H1 (cell line): ENCODE data around the gene PTPRD. TPM values are rescaled to one million over a fixed set of nuclear protein-coding genes. Genes with fewer than 3 reads are reported as not detected.

Experiments used
- CTCF ChIA-PET: fragments of 300-600 bp; sonication (Branson Sonifier 250); formaldehyde crosslinking; loops from one replicate; lab custom pipeline; 2021; ENCODE audit not compliant: partially characterized antibody; lab: Charles Lee
- POLR2A ChIA-PET: fragments of 300-600 bp; sonication (Branson Sonifier 250); formaldehyde crosslinking; loops from one replicate; lab custom pipeline; 2021; ENCODE audit warnings: inconsistent platforms; ENCODE audit not compliant: partially characterized antibody; lab: Charles Lee
- DNase-seq, 2 experiments: peaks; one replicate each; pipeline versions ENCODE4 v3.0.0 to v3.0.0-alpha.2; 2010 to 2022; ENCODE audit warnings: low spot score in 2 of 2, low read depth in 1 of 2, mixed read lengths in 1 of 2
- FAIRE-seq: peaks from 2 replicates; lab custom pipeline; 2011; peaks lifted over from hg19 to GRCh38; lab: Jason Lieb, UNC
- H2AFZ ChIP-seq: 2 replicates; pipeline ENCODE4 v1.8.1; 2012; ENCODE audit warnings: low read length, inconsistent platforms
- H2AK5ac ChIP-seq: 2 replicates; pipeline ENCODE4 v1.6.1; 2013; ENCODE audit warnings: low read depth, low read length
- H2BK120ac ChIP-seq: replicated peaks from 2 replicates; pipeline ENCODE3; 2013; ENCODE audit warnings: low read depth, low read length, inconsistent platforms
- H2BK12ac ChIP-seq: 2 replicates; pipeline ENCODE4 v1.6.1; 2013; ENCODE audit warnings: low read depth, low read length
- H2BK15ac ChIP-seq: 2 replicates; pipeline ENCODE4 v1.6.1; 2013; ENCODE audit warnings: low read length
- H2BK20ac ChIP-seq: 2 replicates; pipeline ENCODE4 v1.6.1; 2013; ENCODE audit warnings: low read length
- H2BK5ac ChIP-seq: 2 replicates; pipeline ENCODE4 v1.6.1; 2013; ENCODE audit warnings: low read depth, low read length
- H3K14ac ChIP-seq: 2 replicates; pipeline ENCODE4 v1.6.1; 2013; ENCODE audit warnings: inconsistent platforms; ENCODE audit not compliant: insufficient read length
- H3K18ac ChIP-seq: 2 replicates; pipeline ENCODE4 v1.6.1; 2013; ENCODE audit warnings: low read length; ENCODE audit errors: extremely low read depth
- H3K23ac ChIP-seq: 2 replicates; pipeline ENCODE4 v1.6.1; 2013; ENCODE audit warnings: inconsistent platforms; ENCODE audit not compliant: insufficient read length
- H3K23me2 ChIP-seq: 2 replicates; pipeline ENCODE4 v1.6.1; 2013; ENCODE audit warnings: low read depth, low read length
- H3K27ac ChIP-seq: 2 replicates; pipeline ENCODE4 v1.6.1; 2011; ENCODE audit warnings: low read depth, low read length, inconsistent platforms
- H3K27me3 ChIP-seq, 4 experiments: replicated peaks in 1 of 4; 1 replicate in 1 of 4; 2 replicates in 3 of 4; pipeline versions ENCODE4 v1.6.1 to v1.8.1; 2011 to 2013; ENCODE audit warnings: low read length in 3 of 4, mild to moderate bottlenecking in 3 of 4, inconsistent platforms in 2 of 4, mixed read lengths in 2 of 4, moderate library complexity in 1 of 4; ENCODE audit not compliant: control insufficient read depth in 3 of 4, insufficient read depth in 3 of 4; ENCODE audit errors: extremely low read depth in 1 of 4
- H3K36me3 ChIP-seq, 4 experiments: 2 replicates each; pipeline versions ENCODE4 v1.6.1 to v1.8.1; 2011 to 2013; ENCODE audit warnings: mild to moderate bottlenecking in 4 of 4, low read length in 3 of 4, moderate library complexity in 2 of 4, control low read depth in 1 of 4, inconsistent platforms in 1 of 4; ENCODE audit not compliant: insufficient read depth in 4 of 4, control insufficient read depth in 2 of 4
- H3K4ac ChIP-seq: replicated peaks from 2 replicates; pipeline ENCODE3; 2013; ENCODE audit warnings: low read length, low read depth, mixed read lengths, inconsistent platforms; ENCODE audit not compliant: insufficient read length
- H3K4me1 ChIP-seq, 4 experiments: replicated peaks in 1 of 4; 1 replicate in 1 of 4; 2 replicates in 3 of 4; pipeline versions ENCODE4 v1.6.1 to v1.8.1; 2011 to 2013; ENCODE audit warnings: low read length in 3 of 4, inconsistent platforms in 2 of 4, mixed read lengths in 1 of 4; ENCODE audit not compliant: insufficient read depth in 4 of 4, control insufficient read depth in 3 of 4
- H3K4me2 ChIP-seq, 2 experiments: 2 replicates each; pipeline versions ENCODE4 v1.6.1 to v1.8.1; 2011 to 2013; ENCODE audit warnings: low read depth in 2 of 2, low read length in 2 of 2, control low read depth in 1 of 2, inconsistent platforms in 1 of 2, mild to moderate bottlenecking in 1 of 2; ENCODE audit not compliant: insufficient read depth in 1 of 2
- H3K4me3 ChIP-seq, 4 experiments: fragments of 200-600, 300-600 bp in 1 of 4; sonication (generic), shearing (Covaris generic), sonication (Bioruptor Twin) in 1 of 4; 2 replicates each; pipeline versions ENCODE4 v1.5.1 to v1.8.1; 2011 to 2016; ENCODE audit warnings: low read length in 4 of 4, low read depth in 3 of 4, control low read depth in 2 of 4, inconsistent platforms in 2 of 4, mild to moderate bottlenecking in 2 of 4, mixed read lengths in 1 of 4, moderate library complexity in 1 of 4; ENCODE audit not compliant: insufficient read depth in 2 of 4; ENCODE audit errors: extremely low read depth in 1 of 4
- H3K56ac ChIP-seq: replicated peaks from 2 replicates; pipeline ENCODE3; 2013; ENCODE audit warnings: low read depth, mild to moderate bottlenecking, mixed read lengths, low read length, inconsistent platforms; ENCODE audit not compliant: insufficient read length
- H3K79me1 ChIP-seq: 2 replicates; pipeline ENCODE4 v1.6.1; 2013; ENCODE audit warnings: low read depth, low read length, control low read depth
- H3K79me2 ChIP-seq, 2 experiments: 2 replicates each; pipeline versions ENCODE4 v1.6.1 to v1.8.1; 2012 to 2013; ENCODE audit warnings: low read length in 2 of 2, mild to moderate bottlenecking in 2 of 2, inconsistent platforms in 1 of 2; ENCODE audit not compliant: insufficient read depth in 2 of 2, control insufficient read depth in 1 of 2
- H3K9ac ChIP-seq, 4 experiments: replicated peaks in 1 of 4; 1 replicate in 1 of 4; 2 replicates in 3 of 4; pipeline versions ENCODE4 v1.6.1 to v1.8.1; 2011 to 2013; ENCODE audit warnings: low read depth in 3 of 4, low read length in 3 of 4, control low read depth in 2 of 4, mild to moderate bottlenecking in 2 of 4, moderate library complexity in 2 of 4, inconsistent platforms in 1 of 4; ENCODE audit errors: extremely low read depth in 1 of 4
- H3K9me3 ChIP-seq, 2 experiments: 2 replicates each; pipeline versions ENCODE4 v1.6.1 to v1.8.1; 2012 to 2013; ENCODE audit warnings: mild to moderate bottlenecking in 2 of 2, moderate library complexity in 2 of 2, control low read depth in 1 of 2, inconsistent platforms in 1 of 2, low read depth in 1 of 2, low read length in 1 of 2, mixed read lengths in 1 of 2; ENCODE audit not compliant: insufficient read depth in 2 of 2
- H4K20me1 ChIP-seq, 2 experiments: replicated peaks in 1 of 2; 2 replicates each; pipeline versions ENCODE3 to v1.8.1; 2011 to 2013; ENCODE audit warnings: inconsistent platforms in 2 of 2, low read length in 2 of 2, mild to moderate bottlenecking in 1 of 2; ENCODE audit not compliant: insufficient read depth in 2 of 2, control insufficient read depth in 1 of 2
- H4K5ac ChIP-seq: 2 replicates; pipeline ENCODE4 v1.6.1; 2013; ENCODE audit warnings: low read length, low read depth, mixed read lengths, inconsistent platforms; ENCODE audit not compliant: insufficient read length
- H4K8ac ChIP-seq: 2 replicates; pipeline ENCODE4 v1.8.0; 2013; ENCODE audit warnings: mild to moderate bottlenecking, moderate library complexity, low read length, inconsistent platforms; ENCODE audit not compliant: insufficient read depth; ENCODE audit errors: extremely low read depth
- H4K91ac ChIP-seq: replicated peaks from 2 replicates; pipeline ENCODE3; 2013; ENCODE audit warnings: low read length, mixed read lengths, inconsistent platforms; ENCODE audit not compliant: insufficient read length
- BACH1 ChIP-seq: IDR thresholded peaks from 2 replicates; pipeline ENCODE4 v1.6.1; 2012; ENCODE audit warnings: low read length, improper control_type of control experiment
- BCL11A ChIP-seq, 2 experiments: IDR thresholded peaks; one replicate each; pipeline ENCODE4 v1.6.1; 2011; ENCODE audit warnings: low read depth in 2 of 2, low read length in 2 of 2, mild to moderate bottlenecking in 2 of 2
- BRCA1 ChIP-seq: IDR thresholded peaks from 2 replicates; pipeline ENCODE4 v1.6.1; 2012; ENCODE audit warnings: low read depth, low read length, improper control_type of control experiment
- CBX8 ChIP-seq: fragments of 300-800, 300-1000 bp; sonication (generic); IDR thresholded peaks from 2 replicates; pipeline ENCODE4 v1.7.1; 2016; ENCODE audit warnings: low read depth, low read length, borderline replicate concordance
- CREB1 ChIP-seq: IDR thresholded peaks from 2 replicates; pipeline ENCODE4 v1.6.1; 2012; ENCODE audit warnings: inconsistent platforms
- EP300 ChIP-seq, 2 experiments: IDR thresholded peaks; 1 replicate in 1 of 2; 2 replicates in 1 of 2; pipeline ENCODE4 v1.6.1; 2011 to 2012; ENCODE audit warnings: low read depth in 2 of 2, low read length in 2 of 2, mild to moderate bottlenecking in 2 of 2, borderline replicate concordance in 1 of 2, inconsistent platforms in 1 of 2, moderate library complexity in 1 of 2
- GTF2F1 ChIP-seq: IDR thresholded peaks from 2 replicates; pipeline ENCODE4 v1.6.1; 2012; ENCODE audit warnings: low read depth, low read length, improper control_type of control experiment, borderline replicate concordance
- JUN ChIP-seq: IDR thresholded peaks from 2 replicates; pipeline ENCODE4 v1.6.1; 2011; ENCODE audit warnings: low read depth, mild to moderate bottlenecking, improper control_type of control experiment, low read length
- KDM1A ChIP-seq: fragments of 200-600, 300-600 bp; sonication (generic); IDR thresholded peaks from 2 replicates; pipeline ENCODE4 v1.7.1; 2016; ENCODE audit warnings: mild to moderate bottlenecking, low read length, borderline replicate concordance
- KDM4A ChIP-seq: IDR thresholded peaks from one replicate; pipeline ENCODE4 v1.7.1; 2012; ENCODE audit warnings: low read depth, mild to moderate bottlenecking, moderate library complexity, low read length, inconsistent platforms; ENCODE audit not compliant: severe bottlenecking
- KDM5A ChIP-seq: fragments of 200-600 bp; IDR thresholded peaks from 2 replicates; pipeline ENCODE4 v1.7.1; 2012; ENCODE audit warnings: mild to moderate bottlenecking, low read length, inconsistent platforms, mixed read lengths
- MAFK ChIP-seq: IDR thresholded peaks from 2 replicates; pipeline ENCODE4 v1.6.1; 2012; ENCODE audit warnings: low read depth, mild to moderate bottlenecking, improper control_type of control experiment, low read length
- RXRA ChIP-seq: IDR thresholded peaks from 2 replicates; pipeline ENCODE4 v1.6.1; 2011; ENCODE audit warnings: low read depth, mild to moderate bottlenecking, low read length, moderate library complexity; ENCODE audit not compliant: insufficient read depth
- TBP ChIP-seq: IDR thresholded peaks from 2 replicates; pipeline ENCODE4 v1.6.1; 2011; ENCODE audit warnings: low read depth, low read length, improper control_type of control experiment
- WGBS, 2 experiments: shearing (Covaris generic) in 1 of 2; methylation state at CpG; one replicate each; pipeline versions ENCODE4 v1.1.6 to v1.1.7; 2013 to 2015; ENCODE audit warnings: low lambda C conversion rate in 2 of 2, mixed read lengths in 2 of 2, inconsistent platforms in 1 of 2, low coverage in 1 of 2, missing lambda C conversion rate in 1 of 2; ENCODE audit not compliant: insufficient replicate concordance in 2 of 2, insufficient coverage in 1 of 2, insufficient read length in 1 of 2; ENCODE audit errors: extremely low coverage in 1 of 2, missing lambda C conversion rate in 1 of 2; 5-methylcytosine and 5-hydroxymethylcytosine counted together
- polyA plus RNA-seq, 7 experiments: library from polyadenylated mRNA; depleted of rRNA in 3 of 7; stranded (reverse) in 5 of 7; unstranded in 2 of 7; fragments of >200 nt in 5 of 7; fragments of 200-250 nt in 2 of 7; gene quantifications; 1 replicate in 5 of 7; 2 replicates in 1 of 7; 4 replicates in 1 of 7; pipeline versions ENCODE4 v1.2.1 to v1.2.3, GENCODE V29; 2011 to 2013; ENCODE audit warnings: missing spikeins in 2 of 7, mixed read lengths in 2 of 7
- total RNA-seq: library from RNA; stranded (reverse); fragmentation: NEBNext Ultra II Directional; extraction: Animal tissue kit (Norgen Biotek cat#: 25700); gene quantifications from 2 replicates; pipeline ENCODE4 v1.2.1, GENCODE V29; 2021

PTPRD gene
- total and polyA plus RNA-seq, 2 of the 8 experiments (the other 6 are each of a cell fraction or from before 2014, with no cell fraction given): 17.2 to 77.0 TPM

DNA sequence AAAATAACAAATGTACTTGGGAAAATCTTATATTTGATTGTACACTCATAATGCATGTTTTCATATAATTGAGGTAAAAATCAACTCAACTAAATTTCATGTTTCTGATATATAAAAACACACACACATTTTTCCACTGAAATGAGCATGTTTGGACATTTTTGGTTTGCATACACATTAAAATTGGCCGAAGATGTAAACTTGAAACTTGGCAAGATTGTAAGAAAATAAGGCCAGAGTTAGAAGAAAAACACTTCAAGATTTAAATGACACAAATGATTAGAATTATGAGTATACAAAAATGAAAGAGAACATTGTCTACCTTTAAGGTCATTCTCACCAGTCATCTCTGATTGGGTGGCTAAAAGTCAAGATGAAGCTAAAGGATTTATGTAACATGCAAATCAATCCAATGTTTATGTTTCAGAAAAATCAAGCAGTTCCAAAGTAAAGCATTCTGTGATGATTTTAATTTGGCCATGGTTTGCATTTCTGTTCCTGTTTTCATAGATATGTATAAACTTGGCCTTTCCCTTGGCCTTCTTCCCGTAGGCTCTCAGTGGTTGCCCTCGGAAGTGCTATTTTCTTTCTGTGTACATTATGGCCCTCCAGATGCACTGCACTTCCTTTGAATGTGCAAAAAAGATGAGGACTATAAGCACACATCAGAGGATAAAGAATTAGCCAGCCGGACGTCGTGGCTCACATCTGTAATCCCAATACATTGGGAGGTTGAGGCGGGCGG, 1707.9 kb downstream of the PTPRD start:
- Histone ChIP-seq H2BK12ac (no peak overlapping the region), H4K20me1 (no peaks in the 10 kb centered on the region), H3K9ac (no peak overlapping the region), H3K18ac (no peak overlapping the region), H3K27ac (no peak overlapping the region), H3K79me1 (no peaks in the 10 kb centered on the region), H3K4me3 (no peak overlapping the region), H3K36me3 (no peaks in the 10 kb centered on the region), H3K9me3 (peaks cover 0 to 1% of the 10 kb centered on the region in 2 experiments; a peak in 1 of 4 replicates), H2BK20ac (no peak overlapping the region), H3K27me3 (no peaks in the 10 kb centered on the region), H2BK15ac (no peak overlapping the region), H3K14ac (no peak overlapping the region), H3K4ac (no peak overlapping the region), H2AFZ (no peak overlapping the region), H3K23me2 (no peaks in the 10 kb centered on the region), H4K8ac (no peak overlapping the region), H4K91ac (no peak overlapping the region), H2BK5ac (no peak overlapping the region), H3K79me2 (no peaks in the 10 kb centered on the region), H3K56ac (no peak overlapping the region), H2BK120ac (no peak overlapping the region), H4K5ac (no peak overlapping the region), H3K23ac (no peak overlapping the region), H3K4me1 (no peaks in the 10 kb centered on the region), H3K4me2 (no peak overlapping the region), H2AK5ac (no peak overlapping the region)
- POLR2A ChIA-PET: no interaction called here
- CTCF ChIA-PET: interaction anchor here (1.4 kb wide), 2 partner anchors 9 to 231 kb away, joined by 3 to 7 read pairs; no protein-coding TSS in a partner anchor
- WGBS, 2 experiments: 98% methylated on average over 8 of the region's 8 CpGs; no CpG with 5 or more reads in 1 of the 2 experiments
- FAIRE-seq (no peak), DNase-seq (no peak)
- TF ChIP-seq KDM4A (no peak), BACH1 (no peak), JUN (no peak), EP300 (IDR thresholded peaks at IDR 0.05; ENCODE audit: borderline replicate concordance in 1 of 2, low read depth in 2 of 2, low read length in 2 of 2) (no peak), CREB1 (no peak), KDM1A (no peak), BRCA1 (no peak), MAFK (no peak), GTF2F1 (no peak), TBP (no peak), KDM5A (no peak), RXRA (no peak), CBX8 (no peak), BCL11A (IDR thresholded peaks at IDR 0.05; ENCODE audit: low read depth in 2 of 2, low read length in 2 of 2) (no peak)
